Upper lobe of left lung (tissue), 6 donors: ENCODE measurements around the gene TARS3. TPM values are rescaled to one million over a fixed set of nuclear protein-coding genes. Genes with fewer than 3 reads are reported as not detected.

ENCODE experiments used
- ATAC-seq, 2 donors: fragments of 200-7000 bp; cut with Tn5 transposase; one replicate each; pipeline ENCODE4 v1.9.1; 2022; ENCODE audit warnings: mild to moderate bottlenecking in 2 of 2, moderate library complexity in 2 of 2; ENCODE audit not compliant: low FRiP score in 2 of 2
- DNase-seq, 2 donors: peaks; one replicate each; pipeline ENCODE4 v3.0.0-alpha.2; 2019 to 2020
- H3K27ac ChIP-seq, 4 donors: fragments of 200-600 bp; sonication (generic); one replicate each; pipeline ENCODE4 v1.5.1; 2016 to 2019
- H3K27me3 ChIP-seq, 4 donors: fragments of 200-600 bp; sonication (generic); one replicate each; pipeline ENCODE4 v1.5.1; 2017 to 2019
- H3K36me3 ChIP-seq, 4 donors: fragments of 200-600 bp; sonication (generic); one replicate each; pipeline ENCODE4 v1.5.1; 2016 to 2019
- H3K4me1 ChIP-seq, 4 donors: fragments of 200-600 bp; sonication (generic); one replicate each; pipeline ENCODE4 v1.5.1; 2018 to 2019
- H3K4me3 ChIP-seq, 4 donors: fragments of 200-600 bp; sonication (generic); one replicate each; pipeline ENCODE4 v1.5.1; 2017 to 2019; ENCODE audit warnings: mild to moderate bottlenecking in 2 of 4, moderate library complexity in 1 of 4
- H3K9me3 ChIP-seq, 4 donors: fragments of 200-600 bp; sonication (generic); one replicate each; pipeline ENCODE4 v1.5.1; 2018 to 2019
- EP300 ChIP-seq, 4 donors: sonication (generic); formaldehyde crosslinking; IDR thresholded peaks; one replicate each; pipeline ENCODE4 v1.5.1; 2017; ENCODE audit warnings: antibody characterized with exemption in 4 of 4, control low read depth in 2 of 4
- POLR2A ChIP-seq, 4 donors: fragments of 450-650 bp; IDR thresholded peaks; one replicate each; pipeline ENCODE4 v1.5.1; 2016 to 2017; ENCODE audit warnings: antibody characterized with exemption in 4 of 4, mild to moderate bottlenecking in 2 of 4
- POLR2AphosphoS5 ChIP-seq, 2 donors: sonication (generic); formaldehyde crosslinking; IDR thresholded peaks; one replicate each; pipeline ENCODE4 v1.5.1; 2017; ENCODE audit warnings: antibody characterized with exemption in 2 of 2
- WGBS, 2 donors: methylation state at CpG; one replicate each; pipeline ENCODE4 v1.1.5; 2017 to 2018; 5-methylcytosine and 5-hydroxymethylcytosine counted together
- total RNA-seq, 6 donors: library from RNA; depleted of rRNA in 4 of 6; stranded (reverse); fragments of >200 nt in 4 of 6; gene quantifications; one replicate each; pipeline versions ENCODE4 v1.1.0 to v1.2.1, GENCODE V29; 2016 to 2021
- TF ChIP-seq, protein P1 (sequence below), 6 experiments: fragments of 450-650 bp in 4 of 6; fragments of 200-600 bp in 2 of 6; sonication (generic) in 2 of 6; IDR thresholded peaks; one replicate each; pipeline ENCODE4 v1.5.1; 2016 to 2019; ENCODE audit warnings: antibody characterized with exemption in 6 of 6
- donor health status: DM: no; HTN: no; CAD: no; lungs with moderate emphysema.
- donor health status: DM: no; HTN: yes; CAD: no; lungs with severe emphysema.

Gene TARS3
- total RNA-seq, 6 donors from 2014 or later, result 8.7 to 45.1 (median 13.9) TPM

DNA sequence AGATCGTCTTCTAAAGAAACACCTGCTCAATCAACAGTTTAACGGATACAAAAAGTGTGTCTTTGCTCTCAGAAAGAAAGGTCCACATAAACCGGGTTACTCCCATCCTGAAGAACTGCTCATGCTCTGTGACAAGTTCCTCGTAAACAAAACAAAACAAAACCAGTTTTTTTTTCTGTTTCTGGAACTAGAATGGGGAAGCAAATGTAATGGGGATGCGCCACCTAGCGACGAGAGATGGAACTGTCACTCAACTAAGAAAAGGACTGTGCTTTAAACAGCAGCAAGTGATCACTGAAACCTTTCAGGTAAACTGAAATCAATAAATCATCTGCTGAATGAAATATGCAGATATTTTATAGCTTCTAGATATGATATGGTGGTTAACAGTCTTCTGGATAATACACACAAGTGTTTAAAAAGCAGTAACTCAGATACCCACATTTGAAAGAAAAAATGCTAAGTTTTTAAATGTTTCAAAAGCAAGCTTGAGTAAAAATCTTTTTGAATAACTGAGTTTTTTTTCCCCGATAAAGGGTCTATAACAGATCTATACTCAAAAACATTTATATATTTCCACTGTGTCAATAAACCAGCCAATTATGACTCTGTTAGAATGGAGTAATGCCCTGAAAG is 83.0 kb downstream of the TARS3 start:
- Histone ChIP-seq H3K27me3 (no peaks in the 10 kb centered on the region), H3K9me3 (no peaks in the 10 kb centered on the region), H3K27ac (peak overlapping the region; percentile 16 to 79 (median 70)), H3K4me1 (peaks cover 19 to 20% (median 20%) of the 10 kb centered on the region in 4 donors), H3K36me3 (peaks cover 28 to 74% (median 34%) of the 10 kb centered on the region in 4 donors), H3K4me3 (peak overlapping the region in 1 of 4 donors; percentile 9)
- 20 to 24% methylated on average over 8 of the region's 8 CpGs for WGBS, 2 donors
- DNase-seq (peak in 1 of 2 donors; percentile 69), ATAC-seq (peak; percentile 79 to 89)
- TF ChIP-seq, protein P1, sequence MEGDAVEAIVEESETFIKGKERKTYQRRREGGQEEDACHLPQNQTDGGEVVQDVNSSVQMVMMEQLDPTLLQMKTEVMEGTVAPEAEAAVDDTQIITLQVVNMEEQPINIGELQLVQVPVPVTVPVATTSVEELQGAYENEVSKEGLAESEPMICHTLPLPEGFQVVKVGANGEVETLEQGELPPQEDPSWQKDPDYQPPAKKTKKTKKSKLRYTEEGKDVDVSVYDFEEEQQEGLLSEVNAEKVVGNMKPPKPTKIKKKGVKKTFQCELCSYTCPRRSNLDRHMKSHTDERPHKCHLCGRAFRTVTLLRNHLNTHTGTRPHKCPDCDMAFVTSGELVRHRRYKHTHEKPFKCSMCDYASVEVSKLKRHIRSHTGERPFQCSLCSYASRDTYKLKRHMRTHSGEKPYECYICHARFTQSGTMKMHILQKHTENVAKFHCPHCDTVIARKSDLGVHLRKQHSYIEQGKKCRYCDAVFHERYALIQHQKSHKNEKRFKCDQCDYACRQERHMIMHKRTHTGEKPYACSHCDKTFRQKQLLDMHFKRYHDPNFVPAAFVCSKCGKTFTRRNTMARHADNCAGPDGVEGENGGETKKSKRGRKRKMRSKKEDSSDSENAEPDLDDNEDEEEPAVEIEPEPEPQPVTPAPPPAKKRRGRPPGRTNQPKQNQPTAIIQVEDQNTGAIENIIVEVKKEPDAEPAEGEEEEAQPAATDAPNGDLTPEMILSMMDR (IDR thresholded peaks at IDR 0.05), result peak; percentile 82 to 96 (median 88)
- TF ChIP-seq POLR2A (IDR thresholded peaks at IDR 0.05), result no peak

DNA sequence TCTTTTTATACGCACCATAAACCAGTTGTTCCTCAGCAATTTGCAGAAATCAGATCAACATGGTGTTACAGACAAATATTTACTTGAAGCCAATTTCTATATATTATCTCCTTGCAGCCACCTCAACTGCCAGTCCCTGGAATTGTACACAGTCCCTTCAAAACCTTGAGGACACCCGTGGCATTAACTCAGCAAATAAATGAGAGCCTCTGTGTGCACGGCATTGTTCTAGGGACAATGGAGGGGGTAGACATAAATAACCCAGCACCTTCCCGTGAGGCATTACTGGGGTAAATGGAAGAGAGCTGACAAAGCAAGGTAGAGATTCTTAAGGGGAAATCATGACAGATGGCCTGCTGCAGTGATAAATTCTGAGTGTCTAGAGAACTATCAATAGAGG is 84.6 kb downstream of the TARS3 start:
- DNase-seq (no peak), ATAC-seq (no peak)
- Histone ChIP-seq H3K27me3 (no peaks in the 10 kb centered on the region), H3K4me3 (no peak overlapping the region), H3K4me1 (peaks cover 19 to 20% (median 20%) of the 10 kb centered on the region in 4 donors), H3K9me3 (no peaks in the 10 kb centered on the region), H3K27ac (peak overlapping the region in 1 of 4 donors; percentile 79), H3K36me3 (peaks cover 17 to 58% (median 21%) of the 10 kb centered on the region in 4 donors)
- TF ChIP-seq, protein P1 (IDR thresholded peaks at IDR 0.05), result no peak
- TF ChIP-seq POLR2AphosphoS5 (IDR thresholded peaks at IDR 0.05) (no peak), POLR2A (IDR thresholded peaks at IDR 0.05) (no peak), EP300 (IDR thresholded peaks at IDR 0.05) (no peak)
- WGBS, 2 donors, result 77 to 86% methylated on average over 4 of the region's 4 CpGs

DNA sequence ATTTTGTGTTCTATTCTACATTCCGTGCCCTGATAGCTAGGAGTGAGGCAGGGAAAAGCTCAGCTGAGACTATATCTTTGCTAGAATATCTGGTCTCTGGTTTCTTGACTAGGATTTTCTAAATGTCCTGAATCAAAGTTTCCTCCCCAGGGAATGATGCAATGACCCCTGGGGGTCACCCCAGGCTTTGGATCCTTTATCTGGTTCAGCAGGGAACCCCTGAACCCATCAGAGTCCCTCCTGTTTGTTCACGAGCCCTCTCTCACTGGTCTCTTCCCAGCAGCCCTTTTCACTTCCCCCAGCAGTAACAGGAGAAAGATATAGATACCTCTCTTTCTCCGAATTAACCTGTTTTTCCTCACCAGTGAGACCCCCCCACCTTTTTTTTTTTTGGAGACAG is 86.4 kb downstream of the TARS3 start:
- 94% methylated on average over 3 of the region's 3 CpGs for WGBS, 2 donors
- Histone ChIP-seq H3K27ac (no peak overlapping the region), H3K36me3 (peaks cover 4 to 40% (median 9%) of the 10 kb centered on the region in 4 donors), H3K9me3 (no peaks in the 10 kb centered on the region), H3K4me1 (peaks cover 19 to 20% (median 20%) of the 10 kb centered on the region in 4 donors), H3K27me3 (no peaks in the 10 kb centered on the region), H3K4me3 (no peak overlapping the region)
- ATAC-seq (no peak), DNase-seq (no peak)
- TF ChIP-seq, protein P1 (IDR thresholded peaks at IDR 0.05), result no peak
- no peak for TF ChIP-seq POLR2AphosphoS5 (IDR thresholded peaks at IDR 0.05)
- no peak for TF ChIP-seq POLR2A (IDR thresholded peaks at IDR 0.05)

DNA sequence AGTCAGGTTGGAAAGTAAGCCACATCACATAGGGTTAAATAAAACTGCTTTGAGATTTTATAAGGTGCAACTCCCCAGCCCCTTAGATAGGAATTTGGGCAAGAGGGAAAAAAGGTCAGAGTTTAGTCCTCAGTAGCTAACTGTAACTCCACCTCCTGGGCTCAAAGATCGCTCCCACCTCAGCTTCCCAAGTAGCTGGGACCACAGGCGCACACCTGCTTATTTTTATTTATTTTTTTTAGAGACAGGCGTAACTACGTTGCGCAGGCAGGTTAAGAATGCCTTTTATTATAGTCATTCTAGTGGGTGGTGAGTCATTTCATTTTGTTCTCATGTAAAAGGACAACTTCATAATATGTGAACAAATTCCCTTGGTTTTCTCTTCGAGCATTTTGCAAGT is 86.8 kb downstream of the TARS3 start:
- Histone ChIP-seq H3K27me3 (no peaks in the 10 kb centered on the region), H3K4me1 (peaks cover 19 to 20% (median 19%) of the 10 kb centered on the region in 4 donors), H3K27ac (no peak overlapping the region), H3K36me3 (peaks cover 3 to 36% (median 8%) of the 10 kb centered on the region in 4 donors), H3K4me3 (no peak overlapping the region), H3K9me3 (no peaks in the 10 kb centered on the region)
- WGBS, 2 donors, result 90 to 91% methylated on average over 6 of the region's 6 CpGs
- ATAC-seq, result no peak
- TF ChIP-seq POLR2A (IDR thresholded peaks at IDR 0.05), result no peak
- TF ChIP-seq EP300 (IDR thresholded peaks at IDR 0.05), result no peak
- TF ChIP-seq POLR2AphosphoS5 (IDR thresholded peaks at IDR 0.05), result no peak
- TF ChIP-seq, protein P1 (IDR thresholded peaks at IDR 0.05), result no peak
- no peak for DNase-seq

DNA sequence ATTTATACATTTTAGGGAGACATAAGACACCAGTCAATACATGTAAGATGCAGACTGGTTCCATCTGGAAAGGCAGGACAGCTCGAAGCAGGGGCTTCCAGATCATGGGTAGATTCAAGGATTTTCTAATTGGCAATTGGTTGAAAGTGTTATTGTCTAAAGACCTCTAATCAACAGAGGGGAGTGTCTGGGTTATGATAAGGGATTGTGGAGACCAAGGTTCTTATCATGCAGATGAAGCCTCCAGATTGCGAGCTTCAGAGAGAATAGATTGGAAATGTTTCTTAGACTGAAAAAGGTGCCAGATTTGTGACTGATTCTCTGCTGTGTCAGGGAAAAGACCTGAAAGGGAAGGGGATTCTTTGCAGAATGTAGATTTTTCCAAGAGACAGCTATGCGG is 87.2 kb downstream of the TARS3 start:
- TF ChIP-seq EP300 (IDR thresholded peaks at IDR 0.05) (no peak), POLR2A (IDR thresholded peaks at IDR 0.05) (no peak), POLR2AphosphoS5 (IDR thresholded peaks at IDR 0.05) (no peak)
- TF ChIP-seq, protein P1 (IDR thresholded peaks at IDR 0.05), result no peak
- Histone ChIP-seq H3K4me3 (no peak overlapping the region), H3K36me3 (peaks cover 0 to 32% (median 4%) of the 10 kb centered on the region in 4 donors), H3K27me3 (no peaks in the 10 kb centered on the region), H3K27ac (no peak overlapping the region), H3K9me3 (no peaks in the 10 kb centered on the region), H3K4me1 (peaks cover 14 to 18% (median 15%) of the 10 kb centered on the region in 4 donors)
- DNase-seq, result no peak
- WGBS, 2 donors, result 77 to 85% methylated on average over 3 of the region's 3 CpGs
- ATAC-seq, result no peak
